IMR-90 (cell line): ENCODE results near the gene CFAP221.

Source experiments
- FOS ChIP-seq: fragments of 150-350 bp; IDR thresholded peaks from 2 replicates; pipeline ENCODE4 v1.6.1; 2016; ENCODE audit warnings: low read depth, low read length
- MAFK ChIP-seq: IDR thresholded peaks from 2 replicates; pipeline ENCODE4 v1.6.1; 2012; ENCODE audit warnings: low read depth, low read length, improper control_type of control experiment
- MAZ ChIP-seq: IDR thresholded peaks from 2 replicates; pipeline ENCODE4 v1.6.1; 2012; ENCODE audit warnings: low read depth, mild to moderate bottlenecking, low read length, improper control_type of control experiment, moderate library complexity, borderline replicate concordance
- POLR2A ChIP-seq: IDR thresholded peaks from 2 replicates; pipeline ENCODE4 v1.6.1; 2012; ENCODE audit warnings: mild to moderate bottlenecking, low read depth, low read length
- RAD21 ChIP-seq: IDR thresholded peaks from 2 replicates; pipeline ENCODE4 v1.6.1; 2012; ENCODE audit warnings: low read length, improper control_type of control experiment
- SMC3 ChIP-seq: fragments of 150-350 bp; IDR thresholded peaks from 2 replicates; pipeline ENCODE4 v1.6.1; 2016; ENCODE audit warnings: low read depth, mild to moderate bottlenecking, antibody characterized with exemption, low read length, moderate library complexity
- TF ChIP-seq, protein P1 (sequence below): conservative IDR thresholded peaks from 2 replicates; pipeline ENCODE4 v1.5.1; 2012; ENCODE audit warnings: mild to moderate bottlenecking, low read depth, low read length, improper control_type of control experiment
- TF ChIP-seq, protein P2 (sequence below): fragments of 150-350 bp; IDR thresholded peaks from 2 replicates; pipeline ENCODE4 v1.6.1; 2017; ENCODE audit warnings: mild to moderate bottlenecking, antibody characterized with exemption, low read length, low read depth
- TF ChIP-seq, protein P3 (sequence below): fragments of 150-350 bp; IDR thresholded peaks from 2 replicates; pipeline ENCODE4 v1.6.1; 2016; ENCODE audit warnings: low read depth, mild to moderate bottlenecking, low read length, moderate library complexity, borderline replicate concordance

DNA sequence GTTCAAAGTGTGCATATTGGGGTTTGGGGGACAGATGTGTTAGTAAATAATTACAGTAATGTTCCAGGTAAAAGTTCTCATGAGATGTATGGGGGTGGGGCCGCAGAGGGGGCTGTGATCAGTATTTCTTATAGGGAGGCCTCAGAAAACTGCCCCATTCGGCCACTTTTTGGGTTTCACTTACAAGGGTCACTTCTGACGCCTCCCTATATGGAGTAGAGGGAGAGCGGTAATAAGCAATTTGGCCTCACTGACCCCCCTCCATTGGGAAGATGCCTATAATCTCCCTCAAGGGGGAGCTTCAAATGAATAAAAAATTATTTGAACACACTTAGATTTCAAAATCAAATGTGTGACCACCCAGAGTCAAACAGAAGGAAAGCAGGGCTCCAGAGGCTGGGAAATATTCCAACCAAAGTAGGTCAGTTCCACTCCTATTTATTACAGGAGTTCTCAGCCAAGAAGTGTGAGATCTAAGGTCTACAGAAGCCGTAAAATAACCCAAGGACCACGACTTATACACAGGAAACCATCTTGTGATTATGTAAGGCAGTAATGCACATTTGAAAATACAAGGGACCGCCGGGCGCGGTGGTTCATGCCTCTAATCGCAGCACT lies 22.7 kb upstream of the CFAP221 start:
- TF ChIP-seq, protein P1, sequence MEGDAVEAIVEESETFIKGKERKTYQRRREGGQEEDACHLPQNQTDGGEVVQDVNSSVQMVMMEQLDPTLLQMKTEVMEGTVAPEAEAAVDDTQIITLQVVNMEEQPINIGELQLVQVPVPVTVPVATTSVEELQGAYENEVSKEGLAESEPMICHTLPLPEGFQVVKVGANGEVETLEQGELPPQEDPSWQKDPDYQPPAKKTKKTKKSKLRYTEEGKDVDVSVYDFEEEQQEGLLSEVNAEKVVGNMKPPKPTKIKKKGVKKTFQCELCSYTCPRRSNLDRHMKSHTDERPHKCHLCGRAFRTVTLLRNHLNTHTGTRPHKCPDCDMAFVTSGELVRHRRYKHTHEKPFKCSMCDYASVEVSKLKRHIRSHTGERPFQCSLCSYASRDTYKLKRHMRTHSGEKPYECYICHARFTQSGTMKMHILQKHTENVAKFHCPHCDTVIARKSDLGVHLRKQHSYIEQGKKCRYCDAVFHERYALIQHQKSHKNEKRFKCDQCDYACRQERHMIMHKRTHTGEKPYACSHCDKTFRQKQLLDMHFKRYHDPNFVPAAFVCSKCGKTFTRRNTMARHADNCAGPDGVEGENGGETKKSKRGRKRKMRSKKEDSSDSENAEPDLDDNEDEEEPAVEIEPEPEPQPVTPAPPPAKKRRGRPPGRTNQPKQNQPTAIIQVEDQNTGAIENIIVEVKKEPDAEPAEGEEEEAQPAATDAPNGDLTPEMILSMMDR: no peak
- TF ChIP-seq MAZ: no peak
- TF ChIP-seq POLR2A: no peak
- TF ChIP-seq, protein P2, sequence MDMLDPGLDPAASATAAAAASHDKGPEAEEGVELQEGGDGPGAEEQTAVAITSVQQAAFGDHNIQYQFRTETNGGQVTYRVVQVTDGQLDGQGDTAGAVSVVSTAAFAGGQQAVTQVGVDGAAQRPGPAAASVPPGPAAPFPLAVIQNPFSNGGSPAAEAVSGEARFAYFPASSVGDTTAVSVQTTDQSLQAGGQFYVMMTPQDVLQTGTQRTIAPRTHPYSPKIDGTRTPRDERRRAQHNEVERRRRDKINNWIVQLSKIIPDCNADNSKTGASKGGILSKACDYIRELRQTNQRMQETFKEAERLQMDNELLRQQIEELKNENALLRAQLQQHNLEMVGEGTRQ: no peak
- TF ChIP-seq, protein P3, sequence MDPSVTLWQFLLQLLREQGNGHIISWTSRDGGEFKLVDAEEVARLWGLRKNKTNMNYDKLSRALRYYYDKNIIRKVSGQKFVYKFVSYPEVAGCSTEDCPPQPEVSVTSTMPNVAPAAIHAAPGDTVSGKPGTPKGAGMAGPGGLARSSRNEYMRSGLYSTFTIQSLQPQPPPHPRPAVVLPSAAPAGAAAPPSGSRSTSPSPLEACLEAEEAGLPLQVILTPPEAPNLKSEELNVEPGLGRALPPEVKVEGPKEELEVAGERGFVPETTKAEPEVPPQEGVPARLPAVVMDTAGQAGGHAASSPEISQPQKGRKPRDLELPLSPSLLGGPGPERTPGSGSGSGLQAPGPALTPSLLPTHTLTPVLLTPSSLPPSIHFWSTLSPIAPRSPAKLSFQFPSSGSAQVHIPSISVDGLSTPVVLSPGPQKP: no peak
- TF ChIP-seq RAD21: no peak
- no peak for TF ChIP-seq MAFK
- TF ChIP-seq SMC3: no peak
- no peak for TF ChIP-seq FOS
